ENCODE results near the gene GSK3A. TPM values are rescaled to one million over a fixed set of nuclear protein-coding genes. Genes with fewer than 3 reads are reported as not detected.

GSK3A gene
- total RNA-seq, 1 donor from 2014 or later, result 52.3 TPM

DNA sequence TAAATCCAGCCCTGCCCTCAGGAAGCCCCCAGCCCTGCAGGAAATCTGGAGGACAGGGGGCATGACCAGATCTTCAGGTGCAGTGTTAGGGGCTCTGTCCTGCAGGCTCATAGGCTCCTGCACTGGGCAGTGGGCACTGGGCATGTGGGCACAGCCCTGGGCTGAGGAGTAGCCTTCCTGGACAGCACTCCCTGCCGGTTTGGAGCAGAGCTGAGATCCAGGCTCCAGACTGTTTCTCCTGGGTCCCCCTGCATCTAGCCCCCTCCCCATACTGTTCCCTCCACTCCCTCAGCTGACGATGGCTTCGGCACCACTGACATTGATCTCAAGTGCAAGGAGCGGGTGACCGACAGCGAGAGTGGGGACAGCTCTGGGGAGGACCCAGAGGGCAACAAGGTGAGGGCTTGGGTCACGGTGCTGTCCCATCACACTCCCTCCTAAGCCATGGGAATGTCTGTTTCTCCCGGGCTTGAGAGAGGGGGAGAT, 47.2 kb upstream of the GSK3A start:
- DNase-seq (ENCODE audit: extremely low spot score, unreplicated experiment), result no peak
- TF ChIP-seq, protein P1, sequence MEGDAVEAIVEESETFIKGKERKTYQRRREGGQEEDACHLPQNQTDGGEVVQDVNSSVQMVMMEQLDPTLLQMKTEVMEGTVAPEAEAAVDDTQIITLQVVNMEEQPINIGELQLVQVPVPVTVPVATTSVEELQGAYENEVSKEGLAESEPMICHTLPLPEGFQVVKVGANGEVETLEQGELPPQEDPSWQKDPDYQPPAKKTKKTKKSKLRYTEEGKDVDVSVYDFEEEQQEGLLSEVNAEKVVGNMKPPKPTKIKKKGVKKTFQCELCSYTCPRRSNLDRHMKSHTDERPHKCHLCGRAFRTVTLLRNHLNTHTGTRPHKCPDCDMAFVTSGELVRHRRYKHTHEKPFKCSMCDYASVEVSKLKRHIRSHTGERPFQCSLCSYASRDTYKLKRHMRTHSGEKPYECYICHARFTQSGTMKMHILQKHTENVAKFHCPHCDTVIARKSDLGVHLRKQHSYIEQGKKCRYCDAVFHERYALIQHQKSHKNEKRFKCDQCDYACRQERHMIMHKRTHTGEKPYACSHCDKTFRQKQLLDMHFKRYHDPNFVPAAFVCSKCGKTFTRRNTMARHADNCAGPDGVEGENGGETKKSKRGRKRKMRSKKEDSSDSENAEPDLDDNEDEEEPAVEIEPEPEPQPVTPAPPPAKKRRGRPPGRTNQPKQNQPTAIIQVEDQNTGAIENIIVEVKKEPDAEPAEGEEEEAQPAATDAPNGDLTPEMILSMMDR (IDR thresholded peaks at IDR 0.05), result no peak
- no peak overlapping the region for H3K27ac Mint-ChIP-seq (ENCODE audit: unreplicated experiment)
- no peaks in the 10 kb centered on the region for H3K27me3 Mint-ChIP-seq (ENCODE audit: unreplicated experiment)
- H3K4me3 Mint-ChIP-seq (ENCODE audit: unreplicated experiment), result no peak overlapping the region
- H3K4me1 Mint-ChIP-seq (ENCODE audit: unreplicated experiment), result peaks cover 19% of the 10 kb centered on the region
- no peaks in the 10 kb centered on the region for H3K9me3 Mint-ChIP-seq (ENCODE audit: unreplicated experiment)
- peaks cover 32% of the 10 kb centered on the region for H3K36me3 Mint-ChIP-seq (ENCODE audit: unreplicated experiment)

DNA sequence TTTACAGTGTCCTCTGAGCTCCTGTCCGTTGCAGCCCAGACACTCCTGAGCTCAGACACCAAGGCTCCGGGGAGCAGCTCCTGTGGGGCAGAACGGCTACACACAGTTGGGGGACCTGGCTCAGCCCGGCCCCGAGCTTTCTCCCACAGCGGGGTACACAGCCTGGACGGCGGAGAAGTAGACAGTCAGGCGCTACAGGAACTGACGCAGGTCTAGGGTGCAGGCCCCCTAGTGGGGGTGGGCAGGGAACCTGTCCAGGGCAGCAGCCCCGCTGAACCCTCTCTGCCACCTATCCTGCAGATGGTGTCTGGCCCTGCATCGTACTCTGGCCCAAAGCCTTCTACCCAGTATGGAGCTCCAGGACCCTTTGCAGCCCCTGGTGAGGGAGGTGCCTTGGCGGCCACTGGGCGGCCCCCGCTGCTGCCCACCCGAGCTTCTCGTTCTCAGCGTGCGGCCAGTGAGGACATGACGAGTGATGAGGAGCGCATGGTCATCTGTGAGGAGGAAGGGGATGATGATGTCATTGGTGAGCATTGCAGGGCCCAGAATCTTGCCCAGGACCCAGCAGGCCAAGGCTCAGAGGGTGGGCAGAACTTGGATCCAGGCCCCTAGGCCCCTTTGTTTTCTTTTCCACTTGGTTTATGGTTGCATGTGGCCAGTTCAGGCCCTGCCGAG, 46.6 kb upstream of the GSK3A start:
- H3K27ac Mint-ChIP-seq (ENCODE audit: unreplicated experiment), result no peak overlapping the region
- DNase-seq (ENCODE audit: extremely low spot score, unreplicated experiment), result no peak
- H3K4me3 Mint-ChIP-seq (ENCODE audit: unreplicated experiment), result no peak overlapping the region
- H3K27me3 Mint-ChIP-seq (ENCODE audit: unreplicated experiment), result no peaks in the 10 kb centered on the region
- peaks cover 29% of the 10 kb centered on the region for H3K36me3 Mint-ChIP-seq (ENCODE audit: unreplicated experiment)
- H3K4me1 Mint-ChIP-seq (ENCODE audit: unreplicated experiment), result peaks cover 20% of the 10 kb centered on the region
- TF ChIP-seq, protein P1 (IDR thresholded peaks at IDR 0.05), result no peak
- no peaks in the 10 kb centered on the region for H3K9me3 Mint-ChIP-seq (ENCODE audit: unreplicated experiment)

DNA sequence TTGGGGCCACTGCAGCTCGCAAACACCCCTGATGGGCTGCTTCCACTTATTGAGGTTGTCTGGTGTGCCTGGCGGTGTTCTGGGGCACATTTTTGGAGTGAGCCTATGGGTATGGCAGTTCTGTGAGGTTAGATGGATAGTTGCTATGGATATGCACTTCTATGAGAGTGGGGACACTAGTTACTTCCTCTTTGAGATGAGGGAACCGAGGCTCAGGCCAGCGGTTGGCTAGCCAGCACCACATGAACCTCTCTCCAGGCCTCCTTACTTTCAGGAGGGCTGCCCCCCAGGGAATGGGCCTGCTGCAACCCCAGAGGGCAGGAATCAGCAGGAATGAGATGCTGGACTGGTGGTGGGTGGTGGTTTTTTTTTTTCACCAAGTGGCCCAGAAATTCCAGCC, 46.0 kb upstream of the GSK3A start:
- Mint-ChIP-seq H3K4me3 (ENCODE audit: unreplicated experiment) (no peak overlapping the region), H3K36me3 (ENCODE audit: unreplicated experiment) (peaks cover 25% of the 10 kb centered on the region), H3K27ac (ENCODE audit: unreplicated experiment) (no peak overlapping the region), H3K4me1 (ENCODE audit: unreplicated experiment) (peaks cover 20% of the 10 kb centered on the region), H3K27me3 (ENCODE audit: unreplicated experiment) (no peaks in the 10 kb centered on the region), H3K9me3 (ENCODE audit: unreplicated experiment) (no peaks in the 10 kb centered on the region)
- DNase-seq (ENCODE audit: extremely low spot score, unreplicated experiment), result no peak
- TF ChIP-seq, protein P1 (IDR thresholded peaks at IDR 0.05), result no peak

GRCh38 chr19:42287827-42288107, 45.4 kb upstream of the GSK3A start:
- no peaks in the 10 kb centered on the region for H3K9me3 Mint-ChIP-seq (ENCODE audit: unreplicated experiment)
- no peak for DNase-seq (ENCODE audit: extremely low spot score, unreplicated experiment)
- H3K4me1 Mint-ChIP-seq (ENCODE audit: unreplicated experiment), result peaks cover 19% of the 10 kb centered on the region
- TF ChIP-seq, protein P1 (IDR thresholded peaks at IDR 0.05), result no peak
- H3K27ac Mint-ChIP-seq (ENCODE audit: unreplicated experiment), result no peak overlapping the region
- no peaks in the 10 kb centered on the region for H3K27me3 Mint-ChIP-seq (ENCODE audit: unreplicated experiment)
- peaks cover 23% of the 10 kb centered on the region for H3K36me3 Mint-ChIP-seq (ENCODE audit: unreplicated experiment)
- H3K4me3 Mint-ChIP-seq (ENCODE audit: unreplicated experiment), result no peak overlapping the region

DNA sequence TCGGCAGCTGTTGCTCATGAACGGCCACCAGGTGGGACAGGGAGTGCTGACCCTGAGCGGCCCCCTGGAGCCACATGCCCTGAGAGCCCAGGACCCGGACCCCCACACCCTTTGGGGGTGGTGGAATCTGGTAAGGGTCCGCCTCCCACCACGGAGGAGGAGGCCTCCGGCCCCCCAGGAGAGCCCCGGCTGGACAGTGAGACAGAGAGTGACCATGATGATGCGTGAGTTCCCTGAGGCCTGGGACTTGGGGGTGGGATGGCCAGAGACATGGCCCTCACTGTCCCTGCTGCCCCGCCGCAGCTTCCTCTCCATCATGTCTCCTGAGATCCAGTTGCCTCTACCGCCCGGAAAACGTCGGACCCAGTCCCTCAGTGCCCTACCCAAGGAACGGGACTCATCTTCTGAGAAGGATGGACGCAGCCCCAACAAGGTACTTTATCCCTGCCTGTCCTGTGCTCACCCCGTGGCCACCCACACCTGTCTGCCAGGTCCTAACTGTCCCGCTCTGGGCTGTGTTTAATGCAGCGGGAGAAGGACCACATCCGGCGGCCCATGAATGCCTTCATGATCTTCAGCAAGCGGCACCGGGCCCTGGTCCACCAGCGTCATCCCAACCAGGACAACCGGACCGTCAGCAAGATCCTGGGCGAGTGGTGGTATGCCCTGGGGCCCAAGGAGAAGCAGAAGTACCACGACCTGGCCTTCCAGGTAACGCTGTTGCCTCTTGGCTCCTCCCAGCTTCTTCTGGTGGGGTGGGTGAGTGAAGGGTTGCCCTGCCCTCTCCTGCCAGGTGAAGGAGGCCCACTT, 44.8 kb upstream of the GSK3A start:
- Mint-ChIP-seq H3K36me3 (ENCODE audit: unreplicated experiment) (peaks cover 23% of the 10 kb centered on the region), H3K4me1 (ENCODE audit: unreplicated experiment) (peaks cover 24% of the 10 kb centered on the region), H3K9me3 (ENCODE audit: unreplicated experiment) (no peaks in the 10 kb centered on the region), H3K27me3 (ENCODE audit: unreplicated experiment) (no peaks in the 10 kb centered on the region), H3K4me3 (ENCODE audit: unreplicated experiment) (no peak overlapping the region), H3K27ac (ENCODE audit: unreplicated experiment) (peak overlapping the region; percentile 14)
- TF ChIP-seq, protein P1 (IDR thresholded peaks at IDR 0.05), result no peak
- DNase-seq (ENCODE audit: extremely low spot score, unreplicated experiment), result no peak

Data from osteocyte (in vitro differentiated cells).